Measurements from ENCODE around the gene ARSB.

- TF ChIP-seq, protein P1, sequence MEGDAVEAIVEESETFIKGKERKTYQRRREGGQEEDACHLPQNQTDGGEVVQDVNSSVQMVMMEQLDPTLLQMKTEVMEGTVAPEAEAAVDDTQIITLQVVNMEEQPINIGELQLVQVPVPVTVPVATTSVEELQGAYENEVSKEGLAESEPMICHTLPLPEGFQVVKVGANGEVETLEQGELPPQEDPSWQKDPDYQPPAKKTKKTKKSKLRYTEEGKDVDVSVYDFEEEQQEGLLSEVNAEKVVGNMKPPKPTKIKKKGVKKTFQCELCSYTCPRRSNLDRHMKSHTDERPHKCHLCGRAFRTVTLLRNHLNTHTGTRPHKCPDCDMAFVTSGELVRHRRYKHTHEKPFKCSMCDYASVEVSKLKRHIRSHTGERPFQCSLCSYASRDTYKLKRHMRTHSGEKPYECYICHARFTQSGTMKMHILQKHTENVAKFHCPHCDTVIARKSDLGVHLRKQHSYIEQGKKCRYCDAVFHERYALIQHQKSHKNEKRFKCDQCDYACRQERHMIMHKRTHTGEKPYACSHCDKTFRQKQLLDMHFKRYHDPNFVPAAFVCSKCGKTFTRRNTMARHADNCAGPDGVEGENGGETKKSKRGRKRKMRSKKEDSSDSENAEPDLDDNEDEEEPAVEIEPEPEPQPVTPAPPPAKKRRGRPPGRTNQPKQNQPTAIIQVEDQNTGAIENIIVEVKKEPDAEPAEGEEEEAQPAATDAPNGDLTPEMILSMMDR (IDR thresholded peaks at IDR 0.05; ENCODE audit: low read length) = no peak
- TF ChIP-seq EZH2 (optimal IDR thresholded peaks at IDR 0.05; ENCODE audit: low read depth, low read length) = no peak
- TF ChIP-seq EZH2phosphoT487 (IDR thresholded peaks at IDR 0.05; ENCODE audit: low read length) = no peak
Measured at GRCh38 chr5:78992146-78992545, 7.0 kb upstream of the ARSB start.
